WTC11 (cell line): ENCODE data around the gene VEGFB. TPM values are rescaled to one million over a fixed set of nuclear protein-coding genes. Genes with fewer than 3 reads are reported as not detected.
A peak's percentile ranks its signal among the peaks of the same experiment; 100 is the strongest.

Source experiments
- ATAC-seq: fragments of 200-7000 bp; cut with Tn5 transposase; 2 replicates; pipeline ENCODE4 v1.10.0; 2021; ENCODE audit warnings: mild to moderate bottlenecking, moderate library complexity
- CTCF ChIA-PET: fragments of 300-600 bp; sonication (Branson Sonifier 250); formaldehyde crosslinking; loops from one replicate; lab custom pipeline; 2021; ENCODE audit warnings: antibody characterized with exemption; lab: Charles Lee
- POLR2A ChIA-PET: fragments of 350-600 bp; sonication (Branson Sonifier 250); formaldehyde crosslinking; loops from one replicate; lab custom pipeline; 2021; ENCODE audit warnings: antibody characterized with exemption; lab: Charles Lee
- DNase-seq: peaks from one replicate; pipeline ENCODE4 v3.0.0; 2021; ENCODE audit warnings: low spot score
- H3K27ac Mint-ChIP-seq: 2 replicates; pipeline ENCODE4 v1.8.0; 2021; ENCODE audit warnings: mixed read lengths
- H3K27me3 Mint-ChIP-seq: 2 replicates; pipeline ENCODE4 v1.8.0; 2021; ENCODE audit warnings: low read depth, mild to moderate bottlenecking, moderate library complexity, mixed read lengths
- H3K36me3 Mint-ChIP-seq: 2 replicates; pipeline ENCODE4 v1.8.0; 2021; ENCODE audit warnings: mixed read lengths
- H3K4me1 Mint-ChIP-seq: 2 replicates; pipeline ENCODE4 v1.8.0; 2022; ENCODE audit warnings: mixed read lengths
- H3K4me3 Mint-ChIP-seq: 2 replicates; pipeline ENCODE4 v1.8.0; 2021; ENCODE audit warnings: mild to moderate bottlenecking, moderate library complexity, mixed read lengths
- H3K9me3 Mint-ChIP-seq: 2 replicates; pipeline ENCODE4 v1.8.0; 2021; ENCODE audit warnings: mixed read lengths
- AR ChIP-seq: fragments of 250-450 bp; sonication (Bioruptor Pico); IDR thresholded peaks from 2 replicates; pipeline ENCODE4 v1.9.0; 2021; ENCODE audit warnings: mild to moderate bottlenecking
- ATF2 ChIP-seq: sonication (generic); formaldehyde crosslinking; IDR thresholded peaks from 2 replicates; pipeline ENCODE4 v1.8.1; 2022; ENCODE audit warnings: low read depth, missing genetic modification reagents, borderline replicate concordance
- CDX4 ChIP-seq: fragments of 250-450 bp; sonication (Bioruptor Pico); IDR thresholded peaks from 2 replicates; pipeline ENCODE4 v1.9.0; 2021; ENCODE audit warnings: moderate library complexity, mild to moderate bottlenecking, inconsistent platforms, borderline replicate concordance
- FOXP4 ChIP-seq: sonication (generic); formaldehyde crosslinking; IDR thresholded peaks from 2 replicates; pipeline ENCODE4 v1.8.0; 2022; ENCODE audit warnings: mild to moderate bottlenecking, missing genetic modification reagents
- KAT7 ChIP-seq: sonication (generic); formaldehyde crosslinking; IDR thresholded peaks from 2 replicates; pipeline ENCODE4 v1.8.1; 2023; ENCODE audit warnings: missing genetic modification reagents, mild to moderate bottlenecking, borderline replicate concordance
- NR1H2 ChIP-seq: sonication (generic); formaldehyde crosslinking; IDR thresholded peaks from 2 replicates; pipeline ENCODE4 v1.9.0; 2021; ENCODE audit warnings: mild to moderate bottlenecking, moderate library complexity, missing genetic modification reagents
- PREB ChIP-seq: sonication (generic); formaldehyde crosslinking; IDR thresholded peaks from 2 replicates; pipeline ENCODE4 v1.8.1; 2022; ENCODE audit warnings: mild to moderate bottlenecking, missing genetic modification reagents, moderate library complexity, borderline replicate concordance
- USF1 ChIP-seq: sonication (generic); formaldehyde crosslinking; IDR thresholded peaks from 2 replicates; pipeline ENCODE4 v1.8.0; 2022; ENCODE audit warnings: mild to moderate bottlenecking, missing genetic modification reagents
- ZMAT4 ChIP-seq: fragments of 250-450 bp; sonication (Bioruptor Pico); IDR thresholded peaks from 2 replicates; pipeline ENCODE4 v1.9.0; 2021; ENCODE audit warnings: mild to moderate bottlenecking
- ZNF219 ChIP-seq: sonication (generic); formaldehyde crosslinking; IDR thresholded peaks from 2 replicates; pipeline ENCODE4 v1.8.0; 2023; ENCODE audit warnings: missing genetic modification reagents, mild to moderate bottlenecking, borderline replicate concordance
- ZNF263 ChIP-seq: sonication (generic); formaldehyde crosslinking; IDR thresholded peaks from 2 replicates; pipeline ENCODE4 v1.8.1; 2022; ENCODE audit warnings: low read depth, mild to moderate bottlenecking, moderate library complexity, missing genetic modification reagents
- ZNF317 ChIP-seq: sonication (generic); formaldehyde crosslinking; IDR thresholded peaks from 2 replicates; pipeline ENCODE4 v1.8.1; 2023; ENCODE audit warnings: low read depth, mild to moderate bottlenecking, moderate library complexity, missing genetic modification reagents, borderline replicate concordance
- total RNA-seq: library from RNA; stranded (reverse); gene quantifications from 3 replicates; pipeline ENCODE4 v1.2.3, GENCODE V29; 2021

The VEGFB gene
- total RNA-seq, 1 experiment from 2014 or later, result 51.7 TPM

- ATAC-seq (no peak), DNase-seq (no peak)
- Mint-ChIP-seq H3K36me3 (peaks cover 42% of the 10 kb centered on the region), H3K4me1 (peaks cover 10% of the 10 kb centered on the region), H3K4me3 (no peak overlapping the region), H3K9me3 (no peaks in the 10 kb centered on the region), H3K27me3 (no peaks in the 10 kb centered on the region), H3K27ac (no peak overlapping the region; the same call in 1 of the 2 replicates)
- CTCF ChIA-PET, result interaction anchor here (0.5 to 4.5 kb wide), 9 partner anchors 13 to 263 kb away, joined by 3 to 65 read pairs (median 3); partner anchors contain the start of gene PLCB3
- POLR2A ChIA-PET, result interaction anchor here (1.0 to 1.4 kb wide), 2 partner anchors 18 to 23 kb away, joined by 3 to 4 read pairs; no protein-coding TSS in a partner anchor
- TF ChIP-seq FOXP4 (CRISPR knock-in tag) (no peak), CDX4 (no peak)
Observed at GRCh38 chr11:64263947-64264317, 29.5 kb downstream of the VEGFB start.

GRCh38 chr11:64264371-64264852 lies 30.0 kb downstream of the VEGFB start:
- no peak overlapping the region for H3K4me3 Mint-ChIP-seq
- no peaks in the 10 kb centered on the region for H3K9me3 Mint-ChIP-seq
- H3K27me3 Mint-ChIP-seq, result no peaks in the 10 kb centered on the region
- ChIA-PET CTCF (interaction anchor here (0.8 to 4.5 kb wide), 6 partner anchors 14 to 91 kb away, joined by 3 to 65 read pairs (median 6); partner anchors contain the start of genes NUDT22, PLCB3 and TRPT1), POLR2A (interaction anchor here (0.6 to 1.4 kb wide), 2 partner anchors 23 to 73 kb away, joined by 4 to 7 read pairs; no protein-coding TSS in a partner anchor)
- no peak for ATAC-seq
- no peak for TF ChIP-seq ZNF219 (CRISPR knock-in tag)
- no peak for TF ChIP-seq ATF2
- no peak for TF ChIP-seq KAT7 (CRISPR knock-in tag)
- TF ChIP-seq ZNF263, result no peak
- TF ChIP-seq AR, result no peak
- TF ChIP-seq ZMAT4 (CRISPR knock-in tag), result no peak
- no peak for TF ChIP-seq ZNF317 (CRISPR knock-in tag)
- TF ChIP-seq NR1H2 (CRISPR knock-in tag), result no peak
- no peak for TF ChIP-seq USF1 (CRISPR knock-in tag)
- no peak for TF ChIP-seq PREB (CRISPR knock-in tag)
- peaks cover 12% of the 10 kb centered on the region for H3K4me1 Mint-ChIP-seq
- no peak for DNase-seq
- peaks cover 40% of the 10 kb centered on the region for H3K36me3 Mint-ChIP-seq
- H3K27ac Mint-ChIP-seq, result peak overlapping the region; percentile 32
